ENCODE data around the gene CUEDC1.

The CUEDC1 gene

GRCh38 chr17:57832314-57833178 lies 122.7 kb downstream of the CUEDC1 start:
- no peak for DNase-seq

DNA sequence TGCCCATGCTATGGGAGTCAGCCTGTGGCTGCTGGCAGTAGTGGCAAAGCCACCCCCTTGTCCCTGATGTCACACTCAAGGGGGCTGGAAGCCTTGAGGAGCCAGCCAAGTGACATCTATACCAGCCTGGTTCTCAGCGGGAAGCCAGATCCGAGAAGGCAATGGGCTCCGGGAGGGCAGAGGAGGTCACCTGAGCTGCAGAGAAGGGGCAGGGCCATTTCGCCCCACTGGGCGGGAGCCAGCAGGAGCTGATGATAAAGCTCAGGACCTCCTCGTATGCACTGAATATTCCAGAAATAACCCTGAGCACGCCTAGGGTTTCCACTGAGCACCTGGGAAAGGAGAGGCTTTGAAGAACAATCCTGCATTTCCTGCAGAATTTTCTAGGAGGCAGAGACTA lies 124.3 kb downstream of the CUEDC1 start:
- DNase-seq = no peak

GRCh38 chr17:57823469-57824401 lies 131.5 kb downstream of the CUEDC1 start:
- no peak for DNase-seq

- no peak for DNase-seq
Observed at GRCh38 chr17:57819867-57820266, 135.3 kb downstream of the CUEDC1 start.

GRCh38 chr17:57819285-57819684 lies 135.9 kb downstream of the CUEDC1 start:
- DNase-seq = no peak

- no peak for DNase-seq
Observed at GRCh38 chr17:57818066-57818465, 137.1 kb downstream of the CUEDC1 start.

DNA sequence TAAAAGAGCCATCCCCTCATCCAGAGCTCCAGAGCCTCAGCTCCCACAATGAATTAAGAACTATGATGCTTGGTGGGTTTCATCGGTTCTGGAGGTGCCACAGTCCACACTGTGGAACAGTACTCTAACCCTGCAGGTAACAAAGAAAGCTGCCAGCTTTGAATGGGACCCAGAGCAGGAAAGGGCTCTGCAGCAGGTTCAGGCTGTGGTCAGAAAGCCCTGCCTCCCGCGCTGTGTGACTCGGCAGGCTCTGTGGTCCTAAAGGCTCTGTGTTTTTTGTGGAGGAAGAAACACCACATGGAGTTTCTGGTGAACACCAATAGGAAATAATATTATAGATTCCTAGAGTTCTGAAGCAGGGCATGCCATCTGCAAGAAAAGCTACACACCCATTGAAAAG lies 137.9 kb downstream of the CUEDC1 start:
- DNase-seq = no peak

GRCh38 chr17:57814421-57814820 lies 140.8 kb downstream of the CUEDC1 start:
- DNase-seq = no peak

DNA sequence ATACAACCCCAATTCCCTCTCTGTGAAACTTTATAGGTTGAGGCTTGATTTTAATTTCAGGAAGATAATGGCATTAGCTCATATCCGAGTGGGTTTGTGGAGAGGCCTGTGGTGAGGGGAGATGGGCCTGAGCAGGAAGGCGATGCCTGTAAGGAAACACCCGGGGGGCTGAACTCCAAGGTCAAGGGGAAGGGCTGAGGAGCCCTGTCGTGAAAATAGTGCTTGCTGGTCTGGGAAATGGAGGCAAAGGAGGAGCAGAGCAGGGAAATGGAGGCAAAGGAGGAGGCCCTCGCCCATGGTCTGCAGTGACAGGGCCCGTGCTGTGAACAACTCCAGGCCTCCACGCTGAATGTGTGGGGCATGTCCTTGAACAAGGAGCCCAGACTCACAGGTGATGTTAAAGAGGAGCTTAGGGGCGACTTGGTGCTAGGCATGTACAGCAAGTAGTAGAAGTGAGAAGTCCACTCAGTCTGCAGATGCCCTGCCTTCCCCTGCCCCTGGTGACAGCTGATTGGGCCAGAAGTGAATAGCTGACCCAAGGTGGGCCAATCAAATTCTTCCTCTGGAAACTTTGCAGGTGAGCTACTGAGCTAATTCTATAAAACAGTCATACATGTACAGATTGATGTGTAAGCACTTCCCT lies 143.5 kb downstream of the CUEDC1 start:
- DNase-seq = no peak
